Bronchial epithelial cell (primary cell): Measurements from ENCODE around the gene ATCAY. TPM values are rescaled to one million over a fixed set of nuclear protein-coding genes. Genes with fewer than 3 reads are reported as not detected.
"Not testable (repeated sequence)": the region's sequence is repeated elsewhere in the genome, so short reads cannot be mapped to it uniquely, and the experiment has no call there.

Source experiments
- DNase-seq: peaks from one replicate; pipeline ENCODE4 v3.0.0-alpha.2; 2010; ENCODE audit warnings: low read depth
- FAIRE-seq: peaks from 2 replicates; lab custom pipeline; 2011; peaks lifted over from hg19 to GRCh38; lab: Jason Lieb, UNC
- H3K27me3 ChIP-seq: 2 replicates; pipeline ENCODE4 v1.5.1; 2011; ENCODE audit warnings: low read length; ENCODE audit not compliant: control insufficient read depth, insufficient read depth
- H3K36me3 ChIP-seq: 2 replicates; pipeline ENCODE4 v1.5.1; 2011; ENCODE audit warnings: low read length; ENCODE audit not compliant: control insufficient read depth, insufficient read depth
- H3K4me3 ChIP-seq: 2 replicates; pipeline ENCODE4 v1.5.1; 2011; ENCODE audit warnings: mild to moderate bottlenecking, low read depth, low read length, control low read depth
- total RNA-seq: library from RNA; depleted of rRNA; stranded (reverse); fragments of >200 nt; gene quantifications from 2 replicates; pipeline ENCODE4 v1.2.1, GENCODE V29; 2014
- TF ChIP-seq, protein P1 (sequence below): IDR thresholded peaks from 2 replicates; pipeline ENCODE4 v1.5.1; 2011; ENCODE audit warnings: mild to moderate bottlenecking, moderate library complexity, low read length, control low read depth, inconsistent platforms; ENCODE audit not compliant: insufficient read depth, severe bottlenecking

ATCAY gene
- total RNA-seq, 1 donor from 2014 or later: not detected

DNA sequence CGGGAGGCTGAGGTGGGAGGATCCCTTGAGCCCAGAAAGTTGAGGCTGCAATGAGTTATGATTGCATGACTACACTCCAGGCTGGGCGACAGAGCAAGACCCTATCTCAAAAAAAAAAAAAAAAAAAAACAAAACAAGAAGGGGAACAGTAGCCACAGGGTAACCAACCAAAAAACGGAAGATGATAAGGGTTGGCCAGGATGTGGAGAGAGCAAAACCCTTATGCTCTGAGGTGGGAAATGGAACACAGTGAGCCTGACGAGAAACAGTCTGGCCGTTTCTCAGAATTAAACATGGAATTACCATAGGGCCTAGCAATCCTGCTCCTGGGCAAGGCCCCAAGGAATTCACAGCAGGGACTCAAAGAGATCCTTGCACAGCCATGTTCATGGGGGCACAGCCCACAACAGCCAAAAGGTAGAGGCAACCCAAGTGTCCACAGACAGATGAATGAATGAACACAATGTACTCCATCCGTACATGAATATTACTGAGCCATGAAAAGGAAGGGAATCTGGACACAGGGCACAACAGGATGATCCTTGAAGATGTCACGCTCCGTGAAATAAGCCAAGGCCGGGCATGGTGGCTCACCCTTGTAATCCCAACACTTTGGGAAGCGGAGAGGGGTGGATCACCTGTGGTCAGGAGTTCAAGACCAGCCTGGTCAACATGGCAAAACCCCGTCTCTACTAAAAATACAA lies 63.7 kb downstream of the ATCAY start:
- Histone ChIP-seq H3K27me3 (no peaks in the 10 kb centered on the region), H3K36me3 (no peaks in the 10 kb centered on the region), H3K4me3 (no peak overlapping the region)
- DNase-seq (no peak), FAIRE-seq (no peak)
- TF ChIP-seq, protein P1, sequence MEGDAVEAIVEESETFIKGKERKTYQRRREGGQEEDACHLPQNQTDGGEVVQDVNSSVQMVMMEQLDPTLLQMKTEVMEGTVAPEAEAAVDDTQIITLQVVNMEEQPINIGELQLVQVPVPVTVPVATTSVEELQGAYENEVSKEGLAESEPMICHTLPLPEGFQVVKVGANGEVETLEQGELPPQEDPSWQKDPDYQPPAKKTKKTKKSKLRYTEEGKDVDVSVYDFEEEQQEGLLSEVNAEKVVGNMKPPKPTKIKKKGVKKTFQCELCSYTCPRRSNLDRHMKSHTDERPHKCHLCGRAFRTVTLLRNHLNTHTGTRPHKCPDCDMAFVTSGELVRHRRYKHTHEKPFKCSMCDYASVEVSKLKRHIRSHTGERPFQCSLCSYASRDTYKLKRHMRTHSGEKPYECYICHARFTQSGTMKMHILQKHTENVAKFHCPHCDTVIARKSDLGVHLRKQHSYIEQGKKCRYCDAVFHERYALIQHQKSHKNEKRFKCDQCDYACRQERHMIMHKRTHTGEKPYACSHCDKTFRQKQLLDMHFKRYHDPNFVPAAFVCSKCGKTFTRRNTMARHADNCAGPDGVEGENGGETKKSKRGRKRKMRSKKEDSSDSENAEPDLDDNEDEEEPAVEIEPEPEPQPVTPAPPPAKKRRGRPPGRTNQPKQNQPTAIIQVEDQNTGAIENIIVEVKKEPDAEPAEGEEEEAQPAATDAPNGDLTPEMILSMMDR: no peak

DNA sequence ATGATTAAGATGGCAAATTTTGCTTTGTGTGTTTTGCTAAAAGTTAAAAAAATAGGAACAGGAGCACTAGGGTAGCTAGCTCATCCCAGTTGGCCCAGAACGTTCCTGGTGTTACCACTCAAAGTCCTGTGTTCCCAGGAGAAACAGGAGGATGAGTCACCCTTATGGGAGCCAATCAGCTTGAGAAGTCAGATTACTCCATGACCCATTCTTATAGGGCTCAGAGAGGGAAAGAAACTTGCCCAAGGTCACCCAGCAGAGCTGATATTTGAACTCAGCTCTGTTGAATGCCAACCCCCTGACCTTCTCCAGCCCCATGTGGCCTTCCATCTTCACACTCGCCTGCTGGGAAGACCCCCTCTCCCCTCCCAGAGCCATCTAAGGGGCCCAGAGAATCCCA lies 65.4 kb downstream of the ATCAY start:
- DNase-seq (no peak), FAIRE-seq (no peak)
- Histone ChIP-seq H3K4me3 (no peak overlapping the region), H3K36me3 (no peaks in the 10 kb centered on the region), H3K27me3 (no peaks in the 10 kb centered on the region)
- TF ChIP-seq, protein P1: no peak

DNA sequence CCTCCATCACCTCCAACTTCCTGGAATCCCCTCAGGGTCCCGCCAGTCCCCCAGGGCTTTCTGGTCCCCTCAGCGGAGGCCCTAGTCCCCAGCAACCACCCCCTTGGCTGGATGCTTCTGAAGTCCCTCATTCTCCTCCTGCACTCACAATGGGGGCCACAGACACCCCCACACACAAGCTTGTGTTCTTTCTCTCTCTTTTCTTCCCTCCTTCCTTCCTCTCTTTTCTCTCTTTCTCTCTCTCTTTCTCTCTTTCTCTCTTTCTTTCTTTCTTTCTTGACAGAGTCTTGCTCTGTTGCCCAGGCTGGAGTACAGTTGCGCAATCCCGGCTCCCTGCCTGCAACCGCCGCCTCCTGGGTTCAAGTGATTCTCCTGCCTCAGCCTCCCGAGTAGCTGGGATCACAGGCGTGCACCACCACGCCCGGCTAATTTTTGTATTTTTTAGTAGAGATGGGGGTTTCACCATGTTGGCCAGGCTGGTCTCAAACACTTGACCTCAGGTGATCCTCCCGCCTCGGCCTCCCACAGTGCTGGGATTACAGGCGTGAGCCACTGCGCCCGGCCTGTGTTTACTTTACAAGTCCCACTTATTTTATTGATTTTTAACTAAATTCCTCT lies 66.9 kb downstream of the ATCAY start:
- DNase-seq, H3K27me3 ChIP-seq, FAIRE-seq, H3K4me3 ChIP-seq, H3K36me3 ChIP-seq: not testable (repeated sequence)

DNA sequence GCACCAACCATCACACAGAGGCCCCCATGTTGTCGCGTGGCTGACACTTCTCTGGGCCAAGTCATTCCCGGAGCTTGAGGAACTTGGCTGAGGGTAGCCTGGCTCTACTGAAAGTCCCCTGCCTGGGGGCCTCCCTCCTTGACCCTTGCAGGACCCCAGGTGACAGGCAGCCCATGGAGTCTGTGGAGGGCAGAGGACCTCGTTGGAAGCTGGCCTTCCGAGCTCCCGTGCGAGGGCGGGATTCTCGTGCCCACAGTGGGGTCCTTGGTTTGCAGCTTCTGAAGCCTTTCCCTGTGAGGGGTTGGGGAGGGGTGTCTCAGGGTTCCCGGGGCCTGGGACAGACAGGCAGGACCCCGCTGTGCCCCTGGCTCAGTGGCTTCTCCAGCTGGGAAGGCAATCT lies 68.8 kb downstream of the ATCAY start:
- Histone ChIP-seq H3K36me3 (no peaks in the 10 kb centered on the region), H3K27me3 (no peaks in the 10 kb centered on the region), H3K4me3 (no peak overlapping the region)
- TF ChIP-seq, protein P1: no peak
- no peak for DNase-seq
- FAIRE-seq: no peak

DNA sequence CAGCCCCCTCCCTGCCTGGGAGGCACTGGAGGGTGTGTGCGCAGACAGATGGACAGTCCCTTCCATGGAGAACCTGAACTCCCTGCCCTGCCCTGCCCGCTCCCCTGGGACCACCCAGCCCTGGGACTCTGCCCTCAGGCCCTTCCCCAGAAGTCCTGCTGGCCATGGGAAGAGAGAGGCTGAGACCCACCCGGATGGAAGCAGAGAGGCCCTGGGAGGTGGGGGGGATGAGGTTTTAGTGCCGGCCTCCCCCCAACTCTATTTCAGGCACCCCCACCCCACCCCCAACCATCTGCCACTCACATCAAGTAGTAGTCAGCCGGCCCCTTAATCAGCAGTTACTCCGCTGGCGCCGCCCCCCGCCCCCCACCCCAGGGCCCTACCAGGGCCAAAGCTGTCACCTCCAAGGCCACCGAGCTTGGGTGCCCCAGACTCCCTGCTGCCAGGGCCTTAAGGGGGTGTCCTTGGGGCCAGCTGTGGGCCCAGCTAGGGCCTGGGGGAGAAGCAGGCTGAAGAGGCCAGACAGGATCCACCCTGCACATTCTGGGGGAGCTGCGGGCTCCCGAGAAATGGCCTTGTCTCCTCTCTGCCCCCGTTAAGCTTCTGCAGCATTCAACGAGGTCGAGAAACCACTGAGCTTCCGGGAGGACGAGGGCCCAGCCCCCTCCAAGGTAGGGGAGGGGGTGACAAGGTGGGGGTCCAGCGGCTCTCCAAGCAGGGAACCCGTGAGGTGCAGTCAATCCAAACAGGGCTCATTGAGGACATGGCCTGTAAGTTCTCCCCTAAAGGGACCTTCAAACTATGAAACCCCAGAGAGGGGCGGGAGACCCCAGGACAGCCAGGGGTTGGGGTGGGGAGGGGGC lies 69.7 kb downstream of the ATCAY start:
- no peak for FAIRE-seq
- Histone ChIP-seq H3K4me3 (no peak overlapping the region), H3K36me3 (no peaks in the 10 kb centered on the region), H3K27me3 (no peaks in the 10 kb centered on the region)
- no peak for DNase-seq
- TF ChIP-seq, protein P1: no peak
